ENCODE data around the gene TFAP2C.

GRCh38 chr20:56628873-56629463 is at the start of gene TFAP2C:
- TF ChIP-seq CTCF (IDR thresholded peaks at IDR 0.05; ENCODE audit: low read length) (no peak), EZH2 (optimal IDR thresholded peaks at IDR 0.05; ENCODE audit: low read depth, low read length) (no peak), EZH2phosphoT487 (IDR thresholded peaks at IDR 0.05; ENCODE audit: low read length) (no peak)

Measured in MM.1S (cell line).